ENCODE data around the gene NCAPD2. TPM values are rescaled to one million over a fixed set of nuclear protein-coding genes. Genes with fewer than 3 reads are reported as not detected.

Gene NCAPD2
- total RNA-seq, 1 donor from 2014 or later: 11.7 TPM

GRCh38 chr12:6468283-6468575 lies 25.7 kb upstream of the NCAPD2 start:
- Histone ChIP-seq H3K27me3 (no peaks in the 10 kb centered on the region), H3K4me3 (no peak overlapping the region), H3K4me1 (peaks cover 0 to 20% of the 10 kb centered on the region in 2 donors), H3K27ac (no peak overlapping the region), H3K36me3 (peaks cover 20 to 27% of the 10 kb centered on the region in 2 donors), H3K9me3 (no peaks in the 10 kb centered on the region)
- no peak for DNase-seq (ENCODE audit: low spot score in 2 of 2)
- intact Hi-C loops (cut with DNase I): no loop called here
- TF ChIP-seq, protein P1, sequence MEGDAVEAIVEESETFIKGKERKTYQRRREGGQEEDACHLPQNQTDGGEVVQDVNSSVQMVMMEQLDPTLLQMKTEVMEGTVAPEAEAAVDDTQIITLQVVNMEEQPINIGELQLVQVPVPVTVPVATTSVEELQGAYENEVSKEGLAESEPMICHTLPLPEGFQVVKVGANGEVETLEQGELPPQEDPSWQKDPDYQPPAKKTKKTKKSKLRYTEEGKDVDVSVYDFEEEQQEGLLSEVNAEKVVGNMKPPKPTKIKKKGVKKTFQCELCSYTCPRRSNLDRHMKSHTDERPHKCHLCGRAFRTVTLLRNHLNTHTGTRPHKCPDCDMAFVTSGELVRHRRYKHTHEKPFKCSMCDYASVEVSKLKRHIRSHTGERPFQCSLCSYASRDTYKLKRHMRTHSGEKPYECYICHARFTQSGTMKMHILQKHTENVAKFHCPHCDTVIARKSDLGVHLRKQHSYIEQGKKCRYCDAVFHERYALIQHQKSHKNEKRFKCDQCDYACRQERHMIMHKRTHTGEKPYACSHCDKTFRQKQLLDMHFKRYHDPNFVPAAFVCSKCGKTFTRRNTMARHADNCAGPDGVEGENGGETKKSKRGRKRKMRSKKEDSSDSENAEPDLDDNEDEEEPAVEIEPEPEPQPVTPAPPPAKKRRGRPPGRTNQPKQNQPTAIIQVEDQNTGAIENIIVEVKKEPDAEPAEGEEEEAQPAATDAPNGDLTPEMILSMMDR (IDR thresholded peaks at IDR 0.05): no peak

- intact Hi-C loops (cut with DNase I): no loop called here
- Histone ChIP-seq H3K27me3 (no peaks in the 10 kb centered on the region), H3K9me3 (no peaks in the 10 kb centered on the region), H3K27ac (no peak overlapping the region), H3K4me3 (peak overlapping the region; percentile 79 to 91), H3K4me1 (peaks cover 0 to 20% of the 10 kb centered on the region in 2 donors), H3K36me3 (peaks cover 14 to 19% of the 10 kb centered on the region in 2 donors)
- no peak for DNase-seq (ENCODE audit: low spot score in 2 of 2)
- TF ChIP-seq, protein P1 (IDR thresholded peaks at IDR 0.05): no peak
These were observed 24.8 kb upstream of the NCAPD2 start for GRCh38 chr12:6469092-6469491.

- Histone ChIP-seq H3K36me3 (peaks cover 8 to 12% of the 10 kb centered on the region in 2 donors), H3K27me3 (no peaks in the 10 kb centered on the region), H3K27ac (peak overlapping the region; percentile 68 to 86), H3K9me3 (no peaks in the 10 kb centered on the region), H3K4me3 (peak overlapping the region; percentile 79 to 91), H3K4me1 (peaks cover 0 to 20% of the 10 kb centered on the region in 2 donors)
- intact Hi-C loops (cut with DNase I): loop anchor here (1.0 to 5.0 kb wide), 4 partner anchors 24 to 132 kb away; partner anchors contain the start of genes GAPDH and MRPL51
- TF ChIP-seq, protein P1 (IDR thresholded peaks at IDR 0.05): no peak
- peak in 1 of 2 donors; percentile 57 for DNase-seq (ENCODE audit: low spot score in 2 of 2)
These were observed 24.1 kb upstream of the NCAPD2 start for GRCh38 chr12:6469609-6470374.

DNA sequence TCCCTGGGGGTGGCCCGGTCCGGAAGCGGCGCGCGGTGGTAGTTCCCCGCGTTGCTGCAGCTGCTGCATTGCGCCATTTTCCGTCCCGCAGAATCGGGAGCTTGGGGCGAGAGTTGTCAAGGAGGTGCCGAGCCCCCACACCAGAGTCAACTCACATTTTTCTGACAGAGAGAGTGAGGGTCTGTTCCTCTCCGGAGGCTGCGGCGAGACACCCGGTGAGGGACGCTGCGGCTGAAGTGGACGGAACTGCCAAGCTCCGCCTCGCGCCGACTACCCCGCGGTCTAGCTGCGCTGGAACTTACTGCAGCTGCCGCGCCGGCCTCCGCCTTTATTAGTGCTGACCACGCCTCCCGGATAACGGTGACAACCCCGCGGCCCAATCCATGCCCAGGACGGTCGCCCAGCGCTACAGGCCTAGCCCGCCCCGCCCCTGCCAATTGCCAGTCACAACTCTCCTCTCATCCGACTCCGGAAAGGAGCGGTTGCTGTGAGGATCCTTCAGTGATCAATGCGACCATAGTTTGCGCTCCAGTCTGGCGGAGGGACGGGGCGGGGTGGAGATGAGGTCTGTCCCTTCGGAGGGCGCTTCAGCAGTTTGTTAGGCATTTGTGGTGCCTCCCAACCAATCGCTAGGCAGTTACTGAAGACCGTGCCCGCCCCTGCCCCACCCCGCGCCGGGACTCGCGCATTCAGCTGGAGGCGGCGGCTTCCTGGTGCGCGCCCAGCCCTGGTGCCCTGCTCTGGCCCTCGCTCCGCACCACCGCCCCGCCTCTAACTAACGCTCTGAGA lies 23.3 kb upstream of the NCAPD2 start, which contains the start of gene VAMP1:
Gene VAMP1, minus strand, starts transcription at position 303 of the 789 bp plus-strand sequence. Its CDS starts 146 bp downstream, at position 157.
- intact Hi-C loops (cut with DNase I): loop anchor here (1.0 to 5.0 kb wide), 4 partner anchors 23 to 133 kb away; partner anchors contain the start of genes GAPDH and MRPL51
- peaks cover 6 to 7% of the 10 kb centered on the region in 2 donors for H3K36me3 ChIP-seq
- H3K4me3 ChIP-seq: peak within 1 kb of the TSS; percentile 79 to 91
- no peaks in the 10 kb centered on the region for H3K27me3 ChIP-seq
- TF ChIP-seq, protein P1 (IDR thresholded peaks at IDR 0.05): peak in 1 of 3 experiments; percentile 11
- peak within 1 kb of the TSS; percentile 68 to 86 for H3K27ac ChIP-seq
- DNase-seq (ENCODE audit: low spot score in 2 of 2): peak; percentile 90 to 99
- no peaks in the 10 kb centered on the region for H3K9me3 ChIP-seq
- H3K4me1 ChIP-seq: peaks cover 0 to 20% of the 10 kb centered on the region in 2 donors

GRCh38 chr12:6471989-6472360 lies 21.9 kb upstream of the NCAPD2 start:
- TF ChIP-seq, protein P1 (IDR thresholded peaks at IDR 0.05): no peak
- DNase-seq (ENCODE audit: low spot score in 2 of 2): no peak
- no peaks in the 10 kb centered on the region for H3K36me3 ChIP-seq

More at GRCh38 chr12:6471989-6472360, 21.9 kb upstream of the NCAPD2 start:
- Histone ChIP-seq H3K27me3 (no peaks in the 10 kb centered on the region), H3K27ac (no peak overlapping the region), H3K9me3 (no peaks in the 10 kb centered on the region), H3K4me1 (peaks cover 0 to 20% of the 10 kb centered on the region in 2 donors), H3K4me3 (no peak overlapping the region)
- intact Hi-C loops (cut with DNase I): loop anchor here (2.0 to 5.0 kb wide), 2 partner anchors 41 to 135 kb away; no protein-coding TSS in a partner anchor

All from ascending aorta (tissue), 2 donors.